ENCODE measurements around the gene ZNF592. TPM values are rescaled to one million over a fixed set of nuclear protein-coding genes. Genes with fewer than 3 reads are reported as not detected.

The ZNF592 gene
- total and polyA plus RNA-seq, 2 of the 13 experiments (the other 11 are each of a cell fraction or from before 2014, with no cell fraction given) = 8.2 to 9.8 TPM

DNA sequence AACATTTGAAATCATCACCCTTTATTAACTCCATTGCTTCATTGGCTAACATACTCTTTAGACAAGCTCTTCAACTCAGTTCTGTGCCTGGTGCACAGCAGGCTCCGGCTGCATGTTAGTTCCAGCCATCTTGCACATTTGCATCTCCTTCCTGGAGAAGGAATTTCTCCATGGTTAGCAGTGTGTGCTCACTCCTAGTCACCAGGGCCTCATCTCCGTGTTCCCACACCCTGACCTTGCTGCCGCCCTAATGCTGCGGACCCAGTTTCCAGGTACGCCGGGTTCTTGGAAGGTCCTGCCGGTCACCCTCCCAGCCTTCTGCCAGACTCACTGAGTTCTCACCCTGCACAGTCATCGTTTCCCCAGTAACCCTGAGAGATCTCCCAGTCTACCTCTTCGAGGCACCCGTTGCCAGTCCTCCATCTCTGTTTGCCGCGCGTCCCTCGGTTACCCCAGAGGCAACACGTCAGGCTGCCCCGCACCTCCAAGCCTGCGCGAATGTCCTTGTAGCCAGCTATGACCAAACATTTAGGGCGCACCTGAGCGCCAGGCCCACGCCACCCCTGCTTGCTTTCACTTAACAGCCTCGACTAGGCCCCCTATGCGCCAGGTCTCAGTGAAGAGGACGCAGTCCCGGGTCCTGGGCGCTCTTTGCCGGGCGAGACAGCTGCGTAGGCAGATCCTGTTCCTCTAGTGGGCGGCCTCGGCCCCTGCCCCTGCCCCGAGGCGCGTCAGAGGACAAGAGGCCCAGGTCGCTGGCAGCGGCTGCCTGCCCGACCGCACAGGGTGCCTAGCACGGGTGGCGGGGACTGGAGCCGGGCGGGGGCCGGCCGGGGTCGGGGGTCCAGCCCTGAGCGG lies 747 bp upstream of the ZNF592 start (continued):
- TF ChIP-seq, protein P1, sequence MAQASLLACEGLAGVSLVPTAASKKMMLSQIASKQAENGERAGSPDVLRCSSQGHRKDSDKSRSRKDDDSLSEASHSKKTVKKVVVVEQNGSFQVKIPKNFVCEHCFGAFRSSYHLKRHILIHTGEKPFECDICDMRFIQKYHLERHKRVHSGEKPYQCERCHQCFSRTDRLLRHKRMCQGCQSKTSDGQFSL (CRISPR knock-in tag; IDR thresholded peaks at IDR 0.05) = no peak
- TF ChIP-seq FLYWCH1 (CRISPR knock-in tag; IDR thresholded peaks at IDR 0.05) (no peak), GTF2F1 (IDR thresholded peaks at IDR 0.05; ENCODE audit: low read length) (no peak), ZNF446 (CRISPR knock-in tag; IDR thresholded peaks at IDR 0.05) (no peak), ZNF33B (CRISPR knock-in tag; IDR thresholded peaks at IDR 0.05) (peak; percentile 76; the same call in 1 of the 2 replicates), ZNF274 (CRISPR knock-in tag; IDR thresholded peaks at IDR 0.05) (peak; percentile 73; the same call in 1 of the 2 replicates), JUND (CRISPR knock-in tag; IDR thresholded peaks at IDR 0.05) (no peak), ETV6 (CRISPR knock-in tag; conservative IDR thresholded peaks at IDR 0.05) (no peak), CCDC6 (CRISPR knock-in tag; IDR thresholded peaks at IDR 0.05) (peak; percentile 77; the same call in 1 of the 2 replicates), ZNF784 (CRISPR knock-in tag; IDR thresholded peaks at IDR 0.05; ENCODE audit: borderline replicate concordance) (no peak), NFIB (CRISPR knock-in tag; IDR thresholded peaks at IDR 0.05; ENCODE audit: borderline replicate concordance) (no peak), DDIT3 (CRISPR knock-in tag; IDR thresholded peaks at IDR 0.05) (no peak), GATAD2A (CRISPR knock-in tag; IDR thresholded peaks at IDR 0.05) (peak; percentile 46; the same call in 1 of the 2 replicates), ZNF546 (CRISPR knock-in tag; conservative IDR thresholded peaks at IDR 0.05) (no peak), ZNF607 (CRISPR knock-in tag; IDR thresholded peaks at IDR 0.05; ENCODE audit: borderline replicate concordance) (0 out of 2 replicates have a peak, but pooled peaks have one; percentile 23), CEBPB (IDR thresholded peaks at IDR 0.05; ENCODE audit: borderline replicate concordance, low read depth, low read length) (no peak), ZNF350 (CRISPR knock-in tag; IDR thresholded peaks at IDR 0.05; ENCODE audit: borderline replicate concordance, low read depth) (peak; percentile 82), HOXD1 (CRISPR knock-in tag; IDR thresholded peaks at IDR 0.05) (no peak), SNAPC2 (CRISPR knock-in tag; IDR thresholded peaks at IDR 0.05) (peak; percentile 75; the same call in 1 of the 2 replicates), HDAC6 (IDR thresholded peaks at IDR 0.05; ENCODE audit: low read depth, low read length) (no peak)
- TF ChIP-seq, protein P2, sequence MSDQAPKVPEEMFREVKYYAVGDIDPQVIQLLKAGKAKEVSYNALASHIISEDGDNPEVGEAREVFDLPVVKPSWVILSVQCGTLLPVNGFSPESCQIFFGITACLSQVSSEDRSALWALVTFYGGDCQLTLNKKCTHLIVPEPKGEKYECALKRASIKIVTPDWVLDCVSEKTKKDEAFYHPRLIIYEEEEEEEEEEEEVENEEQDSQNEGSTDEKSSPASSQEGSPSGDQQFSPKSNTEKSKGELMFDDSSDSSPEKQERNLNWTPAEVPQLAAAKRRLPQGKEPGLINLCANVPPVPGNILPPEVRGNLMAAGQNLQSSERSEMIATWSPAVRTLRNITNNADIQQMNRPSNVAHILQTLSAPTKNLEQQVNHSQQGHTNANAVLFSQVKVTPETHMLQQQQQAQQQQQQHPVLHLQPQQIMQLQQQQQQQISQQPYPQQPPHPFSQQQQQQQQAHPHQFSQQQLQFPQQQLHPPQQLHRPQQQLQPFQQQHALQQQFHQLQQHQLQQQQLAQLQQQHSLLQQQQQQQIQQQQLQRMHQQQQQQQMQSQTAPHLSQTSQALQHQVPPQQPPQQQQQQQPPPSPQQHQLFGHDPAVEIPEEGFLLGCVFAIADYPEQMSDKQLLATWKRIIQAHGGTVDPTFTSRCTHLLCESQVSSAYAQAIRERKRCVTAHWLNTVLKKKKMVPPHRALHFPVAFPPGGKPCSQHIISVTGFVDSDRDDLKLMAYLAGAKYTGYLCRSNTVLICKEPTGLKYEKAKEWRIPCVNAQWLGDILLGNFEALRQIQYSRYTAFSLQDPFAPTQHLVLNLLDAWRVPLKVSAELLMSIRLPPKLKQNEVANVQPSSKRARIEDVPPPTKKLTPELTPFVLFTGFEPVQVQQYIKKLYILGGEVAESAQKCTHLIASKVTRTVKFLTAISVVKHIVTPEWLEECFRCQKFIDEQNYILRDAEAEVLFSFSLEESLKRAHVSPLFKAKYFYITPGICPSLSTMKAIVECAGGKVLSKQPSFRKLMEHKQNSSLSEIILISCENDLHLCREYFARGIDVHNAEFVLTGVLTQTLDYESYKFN (CRISPR knock-in tag; conservative IDR thresholded peaks at IDR 0.05) = peak; percentile 40; the same call in 1 of the 2 replicates
- TF ChIP-seq, protein P3, sequence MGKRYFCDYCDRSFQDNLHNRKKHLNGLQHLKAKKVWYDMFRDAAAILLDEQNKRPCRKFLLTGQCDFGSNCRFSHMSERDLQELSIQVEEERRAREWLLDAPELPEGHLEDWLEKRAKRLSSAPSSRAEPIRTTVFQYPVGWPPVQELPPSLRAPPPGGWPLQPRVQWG (CRISPR knock-in tag; IDR thresholded peaks at IDR 0.05; ENCODE audit: borderline replicate concordance, low read depth) = no peak
